Thyroid gland (tissue), 4 donors: ENCODE results near the gene NFATC2IP.

Experiments
- CTCF ChIP-seq, 6 experiments: fragments of 200-600 bp in 3 of 6; fragments of 450-650 bp in 3 of 6; sonication (generic) in 3 of 6; IDR thresholded peaks; one replicate each; pipeline ENCODE4 v1.5.1; 2016 to 2019; ENCODE audit warnings: antibody characterized with exemption in 6 of 6, mild to moderate bottlenecking in 2 of 6, inconsistent platforms in 1 of 6, moderate library complexity in 1 of 6
- POLR2A ChIP-seq, 2 donors: fragments of 450-650 bp; IDR thresholded peaks; one replicate each; pipeline ENCODE4 v1.6.1; 2017; ENCODE audit warnings: antibody characterized with exemption in 2 of 2, mild to moderate bottlenecking in 2 of 2, moderate library complexity in 1 of 2

DNA sequence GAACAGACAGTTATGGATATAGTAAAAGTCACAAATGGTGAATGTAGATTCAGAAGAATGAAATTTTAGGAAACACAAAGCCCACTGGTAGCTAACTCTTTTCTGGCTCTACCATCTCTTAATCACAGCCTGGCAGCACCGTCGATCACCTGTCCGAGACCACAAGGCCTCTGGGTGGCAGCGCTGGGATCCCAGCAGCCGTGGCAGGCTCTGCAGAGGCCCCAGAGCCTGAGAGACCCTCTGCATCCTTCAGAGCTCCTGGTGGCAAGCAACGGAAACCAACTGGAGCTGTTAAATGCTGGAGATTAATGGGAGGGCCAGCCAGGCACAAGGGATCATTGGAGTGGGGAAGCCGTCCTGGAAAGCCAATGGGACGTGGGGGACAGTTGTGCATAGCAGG lies 60.4 kb downstream of the NFATC2IP start:
- TF ChIP-seq CTCF (IDR thresholded peaks at IDR 0.05) (no peak), POLR2A (IDR thresholded peaks at IDR 0.05) (no peak)
